Testis (tissue), 2 donors: ENCODE measurements around the gene GALNT14.

Experiments
- POLR2A ChIP-seq: fragments of 450-650 bp; IDR thresholded peaks from one replicate; pipeline ENCODE4 v1.6.1; 2017; ENCODE audit warnings: antibody characterized with exemption, mild to moderate bottlenecking, moderate library complexity
- TF ChIP-seq, protein P1 (sequence below), 3 experiments: fragments of 450-650 bp in 2 of 3; fragments of 200-600 bp in 1 of 3; sonication (generic) in 1 of 3; IDR thresholded peaks; one replicate each; pipeline ENCODE4 v1.5.1; 2016 to 2019; ENCODE audit warnings: antibody characterized with exemption in 3 of 3, mild to moderate bottlenecking in 2 of 3, moderate library complexity in 1 of 3

DNA sequence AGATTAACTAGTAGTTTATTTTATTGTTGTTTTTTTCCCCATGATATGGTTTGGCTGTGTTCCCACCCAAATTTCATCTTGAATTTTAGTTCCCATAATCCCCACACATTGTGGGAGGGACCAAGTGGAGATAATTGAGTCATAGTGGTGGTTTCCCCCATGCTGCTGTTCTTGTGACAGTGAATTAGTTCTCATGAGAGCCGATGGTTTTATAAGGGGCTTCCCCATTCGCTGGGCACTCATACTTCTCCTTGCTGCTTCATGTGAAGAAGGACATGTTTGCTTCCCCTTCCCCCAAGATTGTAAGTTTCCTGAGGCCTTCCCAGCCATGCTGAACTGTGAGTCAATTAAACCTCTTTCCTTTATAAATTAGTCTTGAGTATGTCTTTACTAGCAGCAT, 36.5 kb downstream of the GALNT14 start:
- TF ChIP-seq, protein P1, sequence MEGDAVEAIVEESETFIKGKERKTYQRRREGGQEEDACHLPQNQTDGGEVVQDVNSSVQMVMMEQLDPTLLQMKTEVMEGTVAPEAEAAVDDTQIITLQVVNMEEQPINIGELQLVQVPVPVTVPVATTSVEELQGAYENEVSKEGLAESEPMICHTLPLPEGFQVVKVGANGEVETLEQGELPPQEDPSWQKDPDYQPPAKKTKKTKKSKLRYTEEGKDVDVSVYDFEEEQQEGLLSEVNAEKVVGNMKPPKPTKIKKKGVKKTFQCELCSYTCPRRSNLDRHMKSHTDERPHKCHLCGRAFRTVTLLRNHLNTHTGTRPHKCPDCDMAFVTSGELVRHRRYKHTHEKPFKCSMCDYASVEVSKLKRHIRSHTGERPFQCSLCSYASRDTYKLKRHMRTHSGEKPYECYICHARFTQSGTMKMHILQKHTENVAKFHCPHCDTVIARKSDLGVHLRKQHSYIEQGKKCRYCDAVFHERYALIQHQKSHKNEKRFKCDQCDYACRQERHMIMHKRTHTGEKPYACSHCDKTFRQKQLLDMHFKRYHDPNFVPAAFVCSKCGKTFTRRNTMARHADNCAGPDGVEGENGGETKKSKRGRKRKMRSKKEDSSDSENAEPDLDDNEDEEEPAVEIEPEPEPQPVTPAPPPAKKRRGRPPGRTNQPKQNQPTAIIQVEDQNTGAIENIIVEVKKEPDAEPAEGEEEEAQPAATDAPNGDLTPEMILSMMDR (IDR thresholded peaks at IDR 0.05): no peak
- TF ChIP-seq POLR2A: no peak
